Nephron (organoid): ENCODE data around the gene UBE2E3.

Source experiments
- H3K27ac Mint-ChIP-seq, 3 experiments: 2 replicates each; pipeline ENCODE4 v1.8.0; 2020; ENCODE audit warnings: mixed read lengths in 3 of 3, mild to moderate bottlenecking in 2 of 3, moderate library complexity in 1 of 3
- H3K27me3 Mint-ChIP-seq: 2 replicates; pipeline ENCODE4 v1.8.0; 2021; ENCODE audit warnings: low read depth, mild to moderate bottlenecking, moderate library complexity, mixed read lengths
- H3K36me3 Mint-ChIP-seq: 2 replicates; pipeline ENCODE4 v1.8.0; 2020; ENCODE audit warnings: low read depth, mixed read lengths
- H3K4me1 Mint-ChIP-seq: 2 replicates; pipeline ENCODE4 v1.8.0; 2020; ENCODE audit warnings: mixed read lengths
- H3K4me3 Mint-ChIP-seq, 3 experiments: 2 replicates each; pipeline ENCODE4 v1.8.0; 2020; ENCODE audit warnings: mild to moderate bottlenecking in 3 of 3, mixed read lengths in 3 of 3, moderate library complexity in 2 of 3
- H3K9me3 Mint-ChIP-seq: 2 replicates; pipeline ENCODE4 v1.8.0; 2020; ENCODE audit warnings: mixed read lengths
- CTCF ChIP-seq, 3 experiments: fragments of 200-600 bp; sonication (generic); IDR thresholded peaks; one replicate each; pipeline ENCODE4 v1.5.0; 2021; ENCODE audit warnings: antibody characterized with exemption in 3 of 3; ENCODE audit not compliant: unreplicated experiment in 3 of 3

The UBE2E3 gene

GRCh38 chr2:181106229-181106628 is 125.8 kb downstream of the UBE2E3 start:
- Mint-ChIP-seq H3K36me3 (no peaks in the 10 kb centered on the region), H3K27me3 (no peaks in the 10 kb centered on the region), H3K27ac (no peak overlapping the region), H3K9me3 (no peaks in the 10 kb centered on the region), H3K4me3 (no peak overlapping the region), H3K4me1 (peaks cover 16% of the 10 kb centered on the region)
- no peak for TF ChIP-seq CTCF (IDR thresholded peaks at IDR 0.05; ENCODE audit: unreplicated experiment in 3 of 3)

GRCh38 chr2:181106789-181107627 is 126.6 kb downstream of the UBE2E3 start:
- peak overlapping the region in 1 of 3 experiments; percentile 11 for H3K27ac Mint-ChIP-seq
- no peak for TF ChIP-seq CTCF (IDR thresholded peaks at IDR 0.05; ENCODE audit: unreplicated experiment in 3 of 3)
- H3K4me1 Mint-ChIP-seq: peaks cover 16% of the 10 kb centered on the region
- no peaks in the 10 kb centered on the region for H3K27me3 Mint-ChIP-seq
- no peak overlapping the region for H3K4me3 Mint-ChIP-seq
- no peaks in the 10 kb centered on the region for H3K36me3 Mint-ChIP-seq
- no peaks in the 10 kb centered on the region for H3K9me3 Mint-ChIP-seq

- no peaks in the 10 kb centered on the region for H3K27me3 Mint-ChIP-seq
- TF ChIP-seq CTCF (IDR thresholded peaks at IDR 0.05; ENCODE audit: unreplicated experiment in 3 of 3): no peak
- no peak overlapping the region for H3K4me3 Mint-ChIP-seq
- H3K36me3 Mint-ChIP-seq: no peaks in the 10 kb centered on the region
- peaks cover 16% of the 10 kb centered on the region for H3K4me1 Mint-ChIP-seq
- H3K27ac Mint-ChIP-seq: no peak overlapping the region
- H3K9me3 Mint-ChIP-seq: no peaks in the 10 kb centered on the region
Observed at GRCh38 chr2:181107628-181107945, 127.2 kb downstream of the UBE2E3 start.

GRCh38 chr2:181111059-181111458 is 130.7 kb downstream of the UBE2E3 start:
- Mint-ChIP-seq H3K27ac (no peak overlapping the region), H3K27me3 (no peaks in the 10 kb centered on the region), H3K9me3 (no peaks in the 10 kb centered on the region), H3K36me3 (no peaks in the 10 kb centered on the region), H3K4me3 (no peak overlapping the region), H3K4me1 (peaks cover 9% of the 10 kb centered on the region)
- no peak for TF ChIP-seq CTCF (IDR thresholded peaks at IDR 0.05; ENCODE audit: unreplicated experiment in 3 of 3)

- H3K27ac Mint-ChIP-seq: no peak overlapping the region
- no peaks in the 10 kb centered on the region for H3K27me3 Mint-ChIP-seq
- TF ChIP-seq CTCF (IDR thresholded peaks at IDR 0.05; ENCODE audit: unreplicated experiment in 3 of 3): no peak
- H3K9me3 Mint-ChIP-seq: no peaks in the 10 kb centered on the region
- no peak overlapping the region for H3K4me3 Mint-ChIP-seq
- H3K4me1 Mint-ChIP-seq: no peaks in the 10 kb centered on the region
- no peaks in the 10 kb centered on the region for H3K36me3 Mint-ChIP-seq
Observed at GRCh38 chr2:181112916-181113315, 132.5 kb downstream of the UBE2E3 start.
